GM12874 (cell line): Measurements from ENCODE around the gene CCDC194.

ENCODE experiments used
- CTCF ChIP-seq: IDR thresholded peaks from 2 replicates; pipeline ENCODE4 v1.5.1; 2011; ENCODE audit warnings: low read depth, mild to moderate bottlenecking, control low read depth, low read length, moderate library complexity; ENCODE audit not compliant: insufficient read depth

Gene CCDC194

GRCh38 chr19:17424743-17425365 is 30.9 kb upstream of the CCDC194 start:
- TF ChIP-seq CTCF = peak; percentile 61

- no peak for TF ChIP-seq CTCF
Observed at GRCh38 chr19:17423429-17424208, 29.6 kb upstream of the CCDC194 start.

- TF ChIP-seq CTCF = no peak
Observed at GRCh38 chr19:17421942-17422341, 27.9 kb upstream of the CCDC194 start.

GRCh38 chr19:17420475-17420924 is 26.5 kb upstream of the CCDC194 start:
- no peak for TF ChIP-seq CTCF

GRCh38 chr19:17419621-17420474 is 25.9 kb upstream of the CCDC194 start, which contains the start of gene MVB12A:
Gene MVB12A, plus strand, starts transcription at chr19:17420047. Its CDS starts 89 bp downstream, at chr19:17420136.
- TF ChIP-seq CTCF = no peak

- TF ChIP-seq CTCF = no peak
Observed at GRCh38 chr19:17419154-17419620, 25.2 kb upstream of the CCDC194 start.

GRCh38 chr19:17418710-17419109 is 24.7 kb upstream of the CCDC194 start:
- TF ChIP-seq CTCF = no peak
